PC-9 (cell line): ENCODE measurements around the gene TMEFF2.

Source experiments
- CTCF ChIP-seq: fragments of 200-600 bp; sonication (generic); conservative IDR thresholded peaks from 2 replicates; pipeline ENCODE4 v1.6.1; 2017; ENCODE audit warnings: mixed run types, antibody characterized with exemption, mild to moderate bottlenecking, moderate library complexity
- EZH2 ChIP-seq: fragments of 200-600 bp; sonication (generic); IDR thresholded peaks from 2 replicates; pipeline ENCODE4 v1.8.0; 2017; ENCODE audit warnings: antibody characterized with exemption, low read depth

GRCh38 chr2:191929288-191929687, 265.4 kb downstream of the TMEFF2 start:
- TF ChIP-seq CTCF (no peak), EZH2 (no peak)
